GM18508 (cell line): ENCODE results near the gene SAAL1.

Source experiments
- ATAC-seq: cut with Tn5 transposase; IDR thresholded peaks from one replicate; pipeline ENCODE4 v1.9.1; 2021; ENCODE audit warnings: moderate number of reproducible peaks; ENCODE audit not compliant: insufficient read depth, unreplicated experiment

The SAAL1 gene

DNA sequence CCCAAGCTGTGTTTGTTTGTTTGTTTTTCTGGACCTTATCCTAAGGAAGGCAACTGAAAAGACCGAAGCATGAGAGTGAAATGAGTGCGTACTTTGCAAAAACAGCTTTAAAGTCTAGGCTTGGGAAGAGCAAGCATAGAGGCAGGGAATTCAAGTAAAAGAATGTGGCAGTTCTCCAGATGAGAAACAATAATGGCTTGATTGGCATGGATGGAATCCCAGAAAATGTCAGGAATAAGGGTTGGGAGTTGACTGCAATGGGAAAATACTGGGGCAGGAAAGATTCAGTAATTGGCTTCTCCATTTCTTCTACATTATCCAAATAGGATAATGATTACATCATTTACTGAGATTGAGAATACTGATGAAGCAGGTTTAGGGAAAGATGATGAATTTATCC is 17.5 kb downstream of the SAAL1 start:
- no peak for ATAC-seq

GRCh38 chr11:18081551-18081950 is 24.3 kb downstream of the SAAL1 start:
- no peak for ATAC-seq

GRCh38 chr11:18080451-18080850 is 25.4 kb downstream of the SAAL1 start:
- ATAC-seq, result no peak

- no peak for ATAC-seq
Observed at GRCh38 chr11:18078909-18079308, 27.0 kb downstream of the SAAL1 start.

GRCh38 chr11:18075444-18075843 is 30.4 kb downstream of the SAAL1 start:
- ATAC-seq, result no peak

GRCh38 chr11:18071098-18071705 is 34.7 kb downstream of the SAAL1 start:
- no peak for ATAC-seq

- no peak for ATAC-seq
Observed at GRCh38 chr11:18067372-18067771, 38.5 kb downstream of the SAAL1 start.

- no peak for ATAC-seq
Observed at GRCh38 chr11:18066626-18067025, 39.3 kb downstream of the SAAL1 start.

- ATAC-seq, result no peak
Observed at GRCh38 chr11:18065572-18065971, 40.3 kb downstream of the SAAL1 start.

- no peak for ATAC-seq
Observed at GRCh38 chr11:18064450-18065054, 41.3 kb downstream of the SAAL1 start.

- no peak for ATAC-seq
Observed at GRCh38 chr11:18063862-18064434, 41.9 kb downstream of the SAAL1 start.

DNA sequence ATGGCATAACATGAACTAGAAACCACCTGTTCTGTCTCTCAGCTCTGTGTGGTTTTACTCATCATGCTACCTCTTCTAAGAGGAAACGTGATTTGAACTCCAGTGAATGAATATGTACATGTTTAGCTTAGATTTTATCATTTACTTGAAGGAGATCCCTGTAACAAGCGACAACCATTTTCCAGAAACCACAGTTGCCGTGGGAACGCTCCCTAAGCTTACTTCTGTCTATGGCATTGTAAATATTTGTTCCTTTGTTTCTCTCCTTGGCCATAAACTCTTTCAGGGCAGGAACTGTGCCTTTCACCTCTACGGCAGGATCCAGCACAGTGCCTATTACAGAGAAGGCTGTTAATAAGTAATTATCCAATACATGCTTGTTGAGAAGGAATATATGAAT is 42.8 kb downstream of the SAAL1 start:
- ATAC-seq, result no peak

DNA sequence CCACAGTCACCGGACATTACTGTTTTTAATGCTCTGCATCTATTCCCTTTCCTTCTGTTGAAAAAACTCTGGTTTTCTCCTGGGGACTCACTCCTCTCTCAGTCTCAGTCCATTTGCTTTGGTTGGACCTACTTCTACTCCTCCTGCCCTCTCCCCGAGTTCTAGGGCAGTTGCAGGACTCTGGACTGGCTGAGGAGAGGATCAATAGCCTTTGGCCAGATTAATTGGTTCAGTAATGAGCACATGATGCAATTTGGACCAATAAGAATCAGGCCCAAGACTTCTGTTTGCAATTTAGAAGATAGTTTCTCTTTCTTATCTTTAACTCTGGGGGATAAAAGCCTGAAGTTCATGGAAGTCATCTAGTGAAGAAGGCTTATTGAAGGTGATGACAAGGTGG is 44.5 kb downstream of the SAAL1 start:
- no peak for ATAC-seq

GRCh38 chr11:18056561-18057181 is 49.2 kb downstream of the SAAL1 start:
- no peak for ATAC-seq

DNA sequence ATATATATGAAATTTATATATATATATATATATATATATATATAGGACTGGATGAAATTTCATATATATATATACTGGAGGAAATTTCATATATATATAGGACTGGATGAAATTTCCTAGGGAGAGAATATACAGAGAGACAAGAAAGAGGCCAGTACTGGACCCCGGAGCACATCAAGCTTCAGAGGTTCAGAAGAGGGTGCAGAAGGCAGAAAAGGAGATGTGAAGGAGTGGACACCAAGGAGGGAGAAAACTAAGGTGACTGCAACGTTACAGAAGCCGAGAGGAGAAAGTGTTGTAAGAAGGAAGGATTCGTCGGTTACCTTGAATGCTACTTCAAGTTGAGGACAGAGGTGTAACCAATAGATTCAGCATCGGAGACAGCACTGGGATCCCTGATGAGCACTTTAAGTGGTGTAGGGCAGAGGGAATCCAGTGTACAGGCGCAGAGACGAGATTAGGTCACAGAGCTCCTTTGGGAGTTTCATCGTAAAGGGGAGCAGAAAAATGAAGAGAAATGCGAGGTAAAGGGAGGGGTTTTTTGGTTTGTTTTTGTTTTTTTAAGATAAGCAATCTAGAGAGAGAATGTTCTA is 51.3 kb downstream of the SAAL1 start:
- ATAC-seq, result no peak

- no peak for ATAC-seq
Observed at GRCh38 chr11:18050848-18051247, 55.0 kb downstream of the SAAL1 start.

GRCh38 chr11:18046116-18046777 is 59.6 kb downstream of the SAAL1 start, which contains the start of gene TPH1:
TPH1 (minus strand) TSS chr11:18046269; CDS start chr11:18040762, 5,507 bp downstream.
- no peak for ATAC-seq

DNA sequence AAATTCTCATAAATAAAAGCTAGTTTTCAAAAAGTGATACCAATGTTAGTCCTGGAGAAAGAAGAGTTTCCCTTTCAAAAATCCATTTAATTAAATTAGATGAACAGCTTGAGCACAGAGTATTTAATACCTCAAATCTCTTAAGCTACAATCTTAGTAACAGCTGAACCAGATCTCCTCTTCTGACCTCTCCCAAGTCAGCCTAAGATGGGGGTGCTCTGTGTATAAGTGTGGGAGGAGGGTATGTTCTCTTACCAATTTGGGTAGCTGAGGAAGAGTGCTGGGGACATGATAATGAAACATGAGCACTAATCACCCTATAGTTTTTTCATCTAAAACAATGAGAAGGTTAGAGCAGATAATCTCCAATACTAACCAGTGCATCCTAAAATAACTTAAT is 69.4 kb downstream of the SAAL1 start:
- ATAC-seq, result no peak
